Astrocyte (in vitro differentiated cells and primary cell): ENCODE results near the gene TRAPPC4. TPM values are rescaled to one million over a fixed set of nuclear protein-coding genes. Genes with fewer than 3 reads are reported as not detected.

Source experiments
- microRNA-seq: library from miRNA; unstranded; fragments of <30 nt; microRNA quantifications from one replicate; pipeline ENCODE4 v1.2.0, GENCODE V29; 2020
- total RNA-seq: library from RNA; stranded (reverse); gene quantifications from 2 replicates; pipeline ENCODE4 v1.2.1, GENCODE V29; 2021

Gene TRAPPC4
- total RNA-seq, 1 donor from 2014 or later = 88.3 TPM

Small RNAs within 50 kb of the gene (microRNA-seq; reads per million reads assigned to microRNA genes)
- gene MIR3656 = not detected

Other genes with a start within 250 kb of the TRAPPC4 start
- gene DDX6, start 227.6 kb upstream of the TRAPPC4 start, total RNA-seq = 190 and 196 TPM in 2 replicates
- 0.07 and 0.12 TPM in 2 replicates for gene CXCR5, start 134.9 kb upstream of the TRAPPC4 start, total RNA-seq
- gene BCL9L, start 92.8 kb upstream of the TRAPPC4 start, total RNA-seq = 128 and 138 TPM in 2 replicates
- gene UPK2, start 62.5 kb upstream of the TRAPPC4 start, total RNA-seq = 0.43 TPM in 1 of 2 replicates, not detected in the other
- gene FOXR1, start 47.0 kb upstream of the TRAPPC4 start, total RNA-seq = not detected in 2 replicates
- gene CENATAC, start 20.6 kb upstream of the TRAPPC4 start, total RNA-seq = 15.6 and 25.4 TPM in 2 replicates
- gene RPS25, start 423 bp upstream of the TRAPPC4 start, total RNA-seq = 643 and 750 TPM in 2 replicates
- gene SLC37A4, start 12.1 kb downstream of the TRAPPC4 start, total RNA-seq = 8.7 and 11.7 TPM in 2 replicates
- gene HYOU1, start 38.4 kb downstream of the TRAPPC4 start, total RNA-seq = 282 and 293 TPM in 2 replicates
- gene VPS11, start 49.1 kb downstream of the TRAPPC4 start, total RNA-seq = 22.4 and 24.0 TPM in 2 replicates
- 21.4 and 22.2 TPM in 2 replicates for gene HMBS, start 66.1 kb downstream of the TRAPPC4 start, total RNA-seq
- gene DPAGT1, start 83.1 kb downstream of the TRAPPC4 start, total RNA-seq = 44.1 and 47.1 TPM in 2 replicates
- 10.9 and 11.1 TPM in 2 replicates for gene C2CD2L, start 88.6 kb downstream of the TRAPPC4 start, total RNA-seq
- 22.7 and 27.8 TPM in 2 replicates for gene HINFP, start 102.8 kb downstream of the TRAPPC4 start, total RNA-seq
- 0.55 and 1.5 TPM in 2 replicates for gene ABCG4, start 130.3 kb downstream of the TRAPPC4 start, total RNA-seq
- 6.3 and 9.6 TPM in 2 replicates for gene NLRX1, start 150.0 kb downstream of the TRAPPC4 start, total RNA-seq
- gene NHERF4, start 166.7 kb downstream of the TRAPPC4 start, total RNA-seq = not detected in 2 replicates
- gene CBL, start 187.6 kb downstream of the TRAPPC4 start, total RNA-seq = 45.1 and 46.6 TPM in 2 replicates